Gastroesophageal sphincter (tissue), 4 donors: Measurements from ENCODE around the gene KLF9. TPM values are rescaled to one million over a fixed set of nuclear protein-coding genes. Genes with fewer than 3 reads are reported as not detected.

Source experiments
- ATAC-seq: fragments of 150-250 bp; one replicate; pipeline ENCODE4 v1.9.1; 2016; ENCODE audit warnings: mild to moderate bottlenecking, moderate library complexity
- H3K27ac ChIP-seq, 4 donors: fragments of 200-600 bp; sonication (generic) in 3 of 4; 1 replicate in 3 of 4; 2 replicates in 1 of 4; pipeline ENCODE4 v1.5.1; 2016 to 2019
- H3K27me3 ChIP-seq: fragments of 200-600 bp; sonication (generic); one replicate; pipeline ENCODE4 v1.5.1; 2019
- H3K36me3 ChIP-seq, 2 donors: fragments of 200-600 bp; sonication (generic); one replicate each; pipeline ENCODE4 v1.5.1; 2019; ENCODE audit warnings: control low read depth in 1 of 2
- H3K4me1 ChIP-seq, 3 donors: fragments of 200-600 bp; sonication (generic); 1 replicate in 2 of 3; 2 replicates in 1 of 3; pipeline ENCODE4 v1.5.1; 2016 to 2019; ENCODE audit warnings: control low read depth in 2 of 3
- H3K4me3 ChIP-seq, 2 donors: fragments of 200-600 bp; sonication (generic); one replicate each; pipeline ENCODE4 v1.5.1; 2019; ENCODE audit warnings: mild to moderate bottlenecking in 1 of 2, moderate library complexity in 1 of 2
- H3K9me3 ChIP-seq, 3 donors: fragments of 200-600 bp; sonication (generic); one replicate each; pipeline ENCODE4 v1.5.1; 2017 to 2019; ENCODE audit warnings: control low read depth in 2 of 3
- EP300 ChIP-seq: sonication (generic); formaldehyde crosslinking; IDR thresholded peaks from one replicate; pipeline ENCODE4 v1.6.1; 2017; ENCODE audit warnings: antibody characterized with exemption, mild to moderate bottlenecking
- POLR2A ChIP-seq, 2 donors: fragments of 450-650 bp; IDR thresholded peaks; one replicate each; pipeline ENCODE4 v1.6.1; 2017; ENCODE audit warnings: antibody characterized with exemption in 2 of 2, mild to moderate bottlenecking in 2 of 2, moderate library complexity in 1 of 2
- POLR2AphosphoS5 ChIP-seq: sonication (generic); formaldehyde crosslinking; IDR thresholded peaks from one replicate; pipeline ENCODE4 v1.6.1; 2017; ENCODE audit warnings: antibody characterized with exemption
- WGBS, 2 donors: methylation state at CpG; one replicate each; pipeline ENCODE4 v1.1.5; 2018; ENCODE audit warnings: low coverage in 1 of 2; 5-methylcytosine and 5-hydroxymethylcytosine counted together
- total RNA-seq, 4 donors: library from RNA; depleted of rRNA; stranded (reverse); fragments of >200 nt; gene quantifications; one replicate each; pipeline ENCODE4 v1.1.0, GENCODE V29; 2016
- TF ChIP-seq, protein P1 (sequence below), 4 experiments: fragments of 200-600 bp in 2 of 4; fragments of 450-650 bp in 2 of 4; sonication (generic) in 1 of 4; IDR thresholded peaks; one replicate each; pipeline ENCODE4 v1.5.1; 2017 to 2019; ENCODE audit warnings: antibody characterized with exemption in 4 of 4, mild to moderate bottlenecking in 2 of 4, moderate library complexity in 2 of 4

The KLF9 gene
- total RNA-seq, 4 donors from 2014 or later = 117 to 224 (median 154) TPM

DNA sequence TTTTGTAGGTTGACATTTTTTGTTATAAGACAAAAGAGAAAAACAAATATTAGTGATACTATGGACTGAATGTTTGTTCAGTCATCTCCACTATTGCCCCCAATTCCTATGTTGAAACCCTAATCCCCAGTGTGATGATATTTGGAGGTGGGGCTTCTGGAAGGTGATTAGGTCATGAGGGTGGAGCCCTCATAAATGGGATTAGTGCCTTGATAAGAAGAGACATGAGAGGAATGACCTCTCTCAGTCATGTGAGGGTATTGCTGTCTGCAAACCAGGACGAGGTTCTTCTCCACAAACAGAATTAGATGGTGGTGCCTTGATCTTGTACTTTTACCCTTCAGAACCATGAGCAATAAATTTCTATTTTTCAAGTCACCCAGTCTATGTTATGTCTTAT, 34.5 kb upstream of the KLF9 start:
- H3K27me3 ChIP-seq = no peaks in the 10 kb centered on the region
- WGBS, 2 donors = 75 to 88% methylated on average over 1 of the region's 1 CpG

DNA sequence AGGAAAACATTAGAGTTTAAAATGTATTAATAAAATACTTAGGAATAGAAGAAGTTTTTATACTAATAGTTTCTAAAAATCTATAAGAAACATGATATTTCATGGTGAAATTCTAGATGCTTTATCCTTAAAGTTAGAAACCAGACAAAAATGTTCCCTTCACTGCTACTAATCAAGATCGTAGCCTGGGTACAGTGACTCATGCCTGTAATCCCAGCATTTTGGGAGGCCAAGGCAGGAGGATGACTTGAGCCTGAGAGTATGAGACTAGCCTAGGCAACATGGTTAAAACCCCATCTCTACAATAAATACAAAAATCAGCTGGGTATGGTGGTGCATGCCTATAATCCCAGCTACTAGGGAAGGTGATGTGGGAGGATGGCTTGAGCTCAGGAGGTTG, 30.4 kb upstream of the KLF9 start:
- Histone ChIP-seq H3K27ac (no peak overlapping the region), H3K9me3 (no peaks in the 10 kb centered on the region), H3K36me3 (no peaks in the 10 kb centered on the region), H3K4me1 (peaks cover 0 to 13% (median 0%) of the 10 kb centered on the region in 3 donors), H3K27me3 (no peaks in the 10 kb centered on the region), H3K4me3 (no peak overlapping the region)
- ATAC-seq = no peak
- 57 to 73% methylated on average over 1 of the region's 1 CpG for WGBS, 2 donors
- TF ChIP-seq, protein P1, sequence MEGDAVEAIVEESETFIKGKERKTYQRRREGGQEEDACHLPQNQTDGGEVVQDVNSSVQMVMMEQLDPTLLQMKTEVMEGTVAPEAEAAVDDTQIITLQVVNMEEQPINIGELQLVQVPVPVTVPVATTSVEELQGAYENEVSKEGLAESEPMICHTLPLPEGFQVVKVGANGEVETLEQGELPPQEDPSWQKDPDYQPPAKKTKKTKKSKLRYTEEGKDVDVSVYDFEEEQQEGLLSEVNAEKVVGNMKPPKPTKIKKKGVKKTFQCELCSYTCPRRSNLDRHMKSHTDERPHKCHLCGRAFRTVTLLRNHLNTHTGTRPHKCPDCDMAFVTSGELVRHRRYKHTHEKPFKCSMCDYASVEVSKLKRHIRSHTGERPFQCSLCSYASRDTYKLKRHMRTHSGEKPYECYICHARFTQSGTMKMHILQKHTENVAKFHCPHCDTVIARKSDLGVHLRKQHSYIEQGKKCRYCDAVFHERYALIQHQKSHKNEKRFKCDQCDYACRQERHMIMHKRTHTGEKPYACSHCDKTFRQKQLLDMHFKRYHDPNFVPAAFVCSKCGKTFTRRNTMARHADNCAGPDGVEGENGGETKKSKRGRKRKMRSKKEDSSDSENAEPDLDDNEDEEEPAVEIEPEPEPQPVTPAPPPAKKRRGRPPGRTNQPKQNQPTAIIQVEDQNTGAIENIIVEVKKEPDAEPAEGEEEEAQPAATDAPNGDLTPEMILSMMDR (IDR thresholded peaks at IDR 0.05) = no peak
- TF ChIP-seq POLR2AphosphoS5 = no peak
- no peak for TF ChIP-seq POLR2A (IDR thresholded peaks at IDR 0.05)
- no peak for TF ChIP-seq EP300

More for the DNA sequence above, 34.5 kb upstream of the KLF9 start:
- no peaks in the 10 kb centered on the region for H3K4me1 ChIP-seq
- H3K9me3 ChIP-seq = no peaks in the 10 kb centered on the region
- no peaks in the 10 kb centered on the region for H3K36me3 ChIP-seq
- H3K27ac ChIP-seq = no peak overlapping the region
- TF ChIP-seq POLR2A (IDR thresholded peaks at IDR 0.05) = no peak
- no peak for TF ChIP-seq EP300
- TF ChIP-seq POLR2AphosphoS5 = no peak
- TF ChIP-seq, protein P1 (IDR thresholded peaks at IDR 0.05) = no peak
- H3K4me3 ChIP-seq = no peak overlapping the region
- ATAC-seq = no peak

DNA sequence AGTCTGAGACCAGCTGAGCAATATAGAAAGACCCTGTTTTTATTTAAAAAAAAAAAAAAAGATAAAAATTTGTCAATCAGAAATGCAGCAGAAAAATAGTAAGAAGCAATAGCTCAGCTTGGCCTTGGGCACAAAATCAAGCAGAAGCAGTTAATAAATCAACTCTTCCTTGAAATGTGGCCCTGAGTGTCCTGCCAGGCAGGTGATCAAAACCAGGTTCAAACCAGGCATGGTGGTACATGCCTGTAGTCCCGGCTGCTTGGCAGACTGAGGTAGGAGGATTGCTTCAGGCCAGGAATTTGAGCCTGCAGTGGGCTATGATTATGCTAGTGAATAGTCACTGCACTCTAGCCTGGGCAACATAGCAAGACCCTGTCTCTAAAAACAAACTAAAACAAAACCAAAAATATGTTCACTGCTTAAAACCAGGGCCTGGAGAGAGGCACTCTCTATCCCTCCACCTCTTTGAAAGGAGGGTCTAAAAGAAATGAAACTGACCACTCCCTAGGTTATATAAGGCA, 27.9 kb upstream of the KLF9 start:
- H3K27me3 ChIP-seq = no peaks in the 10 kb centered on the region
- TF ChIP-seq POLR2AphosphoS5 = no peak
- TF ChIP-seq, protein P1 (IDR thresholded peaks at IDR 0.05) = no peak
- H3K36me3 ChIP-seq = no peaks in the 10 kb centered on the region
- no peak for ATAC-seq
- no peak overlapping the region for H3K4me3 ChIP-seq
- no peaks in the 10 kb centered on the region for H3K9me3 ChIP-seq
- peak overlapping the region in 1 of 4 donors; percentile 20 for H3K27ac ChIP-seq
- 80 to 83% methylated on average over 1 of the region's 1 CpG for WGBS, 2 donors
- peaks cover 0 to 38% (median 0%) of the 10 kb centered on the region in 3 donors for H3K4me1 ChIP-seq

DNA sequence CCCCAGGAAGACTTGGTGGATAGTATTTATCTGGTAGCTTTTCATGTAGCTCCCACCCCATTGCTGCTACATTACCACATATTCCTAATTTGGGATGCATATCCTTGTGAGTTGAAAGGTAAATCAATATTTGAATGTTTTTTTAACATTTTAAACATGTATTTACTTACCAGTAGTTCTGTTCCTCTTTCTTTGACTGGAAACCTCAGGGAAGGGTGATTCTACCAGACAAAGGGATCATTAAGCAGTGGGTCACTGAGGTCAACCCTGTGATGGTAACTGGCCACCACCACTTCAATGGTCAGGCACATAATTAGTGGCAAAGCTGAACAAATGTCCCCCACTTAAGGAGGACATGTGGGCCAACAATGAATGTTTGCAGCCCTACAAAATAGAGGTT, 27.2 kb upstream of the KLF9 start:
- H3K27ac ChIP-seq = no peak overlapping the region
- no peak overlapping the region for H3K4me3 ChIP-seq
- TF ChIP-seq POLR2AphosphoS5 (no peak), EP300 (no peak)
- TF ChIP-seq, protein P1 (IDR thresholded peaks at IDR 0.05) = no peak
- H3K27me3 ChIP-seq = no peaks in the 10 kb centered on the region
- H3K9me3 ChIP-seq = no peaks in the 10 kb centered on the region
- no peak for ATAC-seq
- peaks cover 0 to 46% (median 0%) of the 10 kb centered on the region in 3 donors for H3K4me1 ChIP-seq
- no peaks in the 10 kb centered on the region for H3K36me3 ChIP-seq

DNA sequence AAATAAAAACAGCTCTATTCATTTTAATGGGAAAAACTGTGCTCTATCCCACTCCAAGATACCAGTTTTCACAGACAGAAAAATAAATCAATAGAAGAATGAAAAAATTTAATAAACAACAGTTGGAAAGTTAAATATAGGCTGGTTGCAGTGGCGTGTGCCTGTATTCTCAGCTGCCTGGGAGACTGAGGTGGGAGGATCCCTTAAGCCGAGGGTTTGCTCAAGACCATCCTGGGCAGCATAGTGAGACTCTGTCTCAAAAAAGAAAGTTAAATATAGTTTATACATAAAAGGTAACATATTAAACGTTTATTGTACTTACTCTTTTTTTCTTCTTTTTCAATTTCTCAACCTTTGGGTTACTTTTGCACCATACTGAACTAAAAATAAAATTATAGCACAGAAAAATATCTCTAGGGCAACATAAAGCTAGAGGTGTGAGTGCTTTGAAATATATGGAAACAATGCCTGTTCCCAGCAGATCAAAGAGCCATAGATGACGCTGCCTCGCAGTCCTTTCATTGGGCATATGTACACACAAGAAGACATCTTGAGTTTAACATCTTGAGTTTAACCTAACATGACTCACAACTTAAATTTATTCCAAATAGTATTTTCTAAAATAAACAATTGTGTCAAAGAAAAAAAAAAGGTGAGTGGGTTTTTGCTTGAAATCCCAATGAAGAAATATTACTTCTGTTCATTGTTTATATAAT, 25.7 kb upstream of the KLF9 start:
- peaks cover 0 to 58% (median 0%) of the 10 kb centered on the region in 3 donors for H3K4me1 ChIP-seq
- H3K4me3 ChIP-seq = no peak overlapping the region
- H3K27me3 ChIP-seq = no peaks in the 10 kb centered on the region
- 16 to 23% methylated on average over 4 to 5 of the region's 5 CpGs for WGBS, 2 donors
- ATAC-seq = no peak
- no peaks in the 10 kb centered on the region for H3K9me3 ChIP-seq
- no peaks in the 10 kb centered on the region for H3K36me3 ChIP-seq
- TF ChIP-seq EP300 = no peak
- TF ChIP-seq, protein P1 (IDR thresholded peaks at IDR 0.05) = no peak
- TF ChIP-seq POLR2A (IDR thresholded peaks at IDR 0.05) = no peak
- TF ChIP-seq POLR2AphosphoS5 = no peak
- H3K27ac ChIP-seq = peak overlapping the region in 2 of 4 donors; percentile 35 to 73
